ENCODE results near the gene U2AF2. TPM values are rescaled to one million over a fixed set of nuclear protein-coding genes. Genes with fewer than 3 reads are reported as not detected.

U2AF2 gene
- polyA plus RNA-seq, 1 of the 3 experiments (the other 2 are of a cell fraction): 321 TPM

- no peaks in the 10 kb centered on the region for H3K9me3 ChIP-seq
- H3K9me2 ChIP-seq: no peaks in the 10 kb centered on the region
- peaks cover 0 to 47% of the 10 kb centered on the region in 2 experiments for H3K36me3 ChIP-seq (replicated peaks in 1 of 2; ENCODE audit: control insufficient read depth in 1 of 2, insufficient read depth in 2 of 2, low read length in 1 of 2)
- no peaks in the 10 kb centered on the region for H3K79me2 ChIP-seq (ENCODE audit: insufficient read depth)
- no peaks in the 10 kb centered on the region; a peak in 1 of 4 replicates for H3K4me1 ChIP-seq (ENCODE audit: control insufficient read depth in 1 of 2, insufficient read depth in 2 of 2, low read depth in 1 of 2, low read length in 1 of 2)
- no peaks in the 10 kb centered on the region for H4K20me1 ChIP-seq (ENCODE audit: insufficient read depth)
- no peak for DNase-seq
- H2AFZ ChIP-seq (ENCODE audit: low read depth): no peak overlapping the region
- ChIA-PET POLR2A (no interaction called here), CTCF (no interaction called here)
- H3K4me3 ChIP-seq (ENCODE audit: low read depth in 2 of 2, low read length in 1 of 2): no peak overlapping the region
- H3K4me2 ChIP-seq: no peak overlapping the region
- no peak for TF ChIP-seq NFIC (IDR thresholded peaks at IDR 0.05; ENCODE audit: borderline replicate concordance)
- TF ChIP-seq EP300 (IDR thresholded peaks at IDR 0.05; ENCODE audit: borderline replicate concordance in 1 of 2, low read depth in 1 of 2, low read length in 1 of 2): no peak
- TF ChIP-seq EZH2phosphoT487 (IDR thresholded peaks at IDR 0.05; ENCODE audit: borderline replicate concordance, low read depth): no peak
- no peak for TF ChIP-seq REST (IDR thresholded peaks at IDR 0.05; ENCODE audit: low read depth, low read length)
- no peak for TF ChIP-seq RFX5 (IDR thresholded peaks at IDR 0.05; ENCODE audit: low read length)
- no peak for TF ChIP-seq POLR2AphosphoS5 (IDR thresholded peaks at IDR 0.05; ENCODE audit: low read depth, low read length)
- TF ChIP-seq MXI1 (IDR thresholded peaks at IDR 0.05; ENCODE audit: low read depth, low read length): no peak
- no peak for TF ChIP-seq TAF1 (IDR thresholded peaks at IDR 0.05; ENCODE audit: borderline replicate concordance, low read depth, low read length)
- TF ChIP-seq USF2 (IDR thresholded peaks at IDR 0.05; ENCODE audit: borderline replicate concordance, low read depth, low read length): no peak
- TF ChIP-seq RXRA (IDR thresholded peaks at IDR 0.05; ENCODE audit: borderline replicate concordance, low read depth): no peak
- no peak for TF ChIP-seq MEF2A (IDR thresholded peaks at IDR 0.05; ENCODE audit: borderline replicate concordance, low read depth)
- no peak for TF ChIP-seq FOXM1 (IDR thresholded peaks at IDR 0.05; ENCODE audit: low read depth)
- TF ChIP-seq RCOR1 (IDR thresholded peaks at IDR 0.05; ENCODE audit: low read length): no peak
- TF ChIP-seq GATA2 (CRISPR knock-in tag; IDR thresholded peaks at IDR 0.05): no peak
- TF ChIP-seq, protein P1, sequence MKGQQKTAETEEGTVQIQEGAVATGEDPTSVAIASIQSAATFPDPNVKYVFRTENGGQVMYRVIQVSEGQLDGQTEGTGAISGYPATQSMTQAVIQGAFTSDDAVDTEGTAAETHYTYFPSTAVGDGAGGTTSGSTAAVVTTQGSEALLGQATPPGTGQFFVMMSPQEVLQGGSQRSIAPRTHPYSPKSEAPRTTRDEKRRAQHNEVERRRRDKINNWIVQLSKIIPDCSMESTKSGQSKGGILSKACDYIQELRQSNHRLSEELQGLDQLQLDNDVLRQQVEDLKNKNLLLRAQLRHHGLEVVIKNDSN (IDR thresholded peaks at IDR 0.05; ENCODE audit: borderline replicate concordance, low read depth): no peak
- TF ChIP-seq, protein P2, sequence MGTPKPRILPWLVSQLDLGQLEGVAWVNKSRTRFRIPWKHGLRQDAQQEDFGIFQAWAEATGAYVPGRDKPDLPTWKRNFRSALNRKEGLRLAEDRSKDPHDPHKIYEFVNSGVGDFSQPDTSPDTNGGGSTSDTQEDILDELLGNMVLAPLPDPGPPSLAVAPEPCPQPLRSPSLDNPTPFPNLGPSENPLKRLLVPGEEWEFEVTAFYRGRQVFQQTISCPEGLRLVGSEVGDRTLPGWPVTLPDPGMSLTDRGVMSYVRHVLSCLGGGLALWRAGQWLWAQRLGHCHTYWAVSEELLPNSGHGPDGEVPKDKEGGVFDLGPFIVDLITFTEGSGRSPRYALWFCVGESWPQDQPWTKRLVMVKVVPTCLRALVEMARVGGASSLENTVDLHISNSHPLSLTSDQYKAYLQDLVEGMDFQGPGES (IDR thresholded peaks at IDR 0.05; ENCODE audit: low read depth, low read length): no peak
- TF ChIP-seq SMC3 (IDR thresholded peaks at IDR 0.05; ENCODE audit: low read depth, low read length): no peak
- TF ChIP-seq, protein P3, sequence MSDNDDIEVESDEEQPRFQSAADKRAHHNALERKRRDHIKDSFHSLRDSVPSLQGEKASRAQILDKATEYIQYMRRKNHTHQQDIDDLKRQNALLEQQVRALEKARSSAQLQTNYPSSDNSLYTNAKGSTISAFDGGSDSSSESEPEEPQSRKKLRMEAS (IDR thresholded peaks at IDR 0.05; ENCODE audit: low read depth): no peak
- no peaks in the 10 kb centered on the region for H3K27me3 ChIP-seq (ENCODE audit: insufficient read depth)
- whole genome bisulfite sequencing (ENCODE audit: low lambda C conversion rate): 98% methylated on average over 11 of the region's 17 CpGs
- H3K27ac ChIP-seq (ENCODE audit: low read depth in 2 of 2, low read length in 1 of 2): no peak overlapping the region
- H3K9ac ChIP-seq: no peak overlapping the region
- no peaks in the 10 kb centered on the region for H3F3A ChIP-seq (replicated peaks; ENCODE audit: insufficient read depth)
These were observed 43.4 kb downstream of the U2AF2 start for GRCh38 chr19:55698256-55698655.
